HFFc6 (cell line): ENCODE results near the gene RASGRF2. TPM values are rescaled to one million over a fixed set of nuclear protein-coding genes. Genes with fewer than 3 reads are reported as not detected.
"Not testable (repeated sequence)": the region's sequence is repeated elsewhere in the genome, so short reads cannot be mapped to it uniquely, and the experiment has no call there.

Source experiments
- DNase-seq: peaks from one replicate; pipeline ENCODE4 v3.0.0-alpha.2; 2018
- H3K27ac Mint-ChIP-seq: 2 replicates; pipeline ENCODE4 v1.8.0; 2020; ENCODE audit warnings: mild to moderate bottlenecking, mixed read lengths
- H3K27me3 Mint-ChIP-seq: 2 replicates; pipeline ENCODE4 v1.8.0; 2021; ENCODE audit warnings: mild to moderate bottlenecking, moderate library complexity, mixed read lengths; ENCODE audit not compliant: insufficient read depth
- H3K36me3 Mint-ChIP-seq: 2 replicates; pipeline ENCODE4 v1.8.0; 2021; ENCODE audit warnings: low read depth, mixed read lengths
- H3K4me1 Mint-ChIP-seq: 2 replicates; pipeline ENCODE4 v1.8.0; 2020; ENCODE audit warnings: low read depth, mixed read lengths
- H3K4me3 Mint-ChIP-seq: 2 replicates; pipeline ENCODE4 v1.8.0; 2020; ENCODE audit warnings: mild to moderate bottlenecking, moderate library complexity, mixed read lengths
- H3K9me3 Mint-ChIP-seq: 2 replicates; pipeline ENCODE4 v1.8.0; 2020; ENCODE audit warnings: mild to moderate bottlenecking, mixed read lengths
- CTCF ChIP-seq: fragments of 200-600 bp; sonication (generic); IDR thresholded peaks from 2 replicates; pipeline ENCODE4 v1.5.0; 2021; ENCODE audit warnings: antibody characterized with exemption, mild to moderate bottlenecking
- total RNA-seq, 6 experiments: library from RNA; stranded (reverse); fragmentation: NEBNext Ultra II Directional; extraction: Animal tissue kit (Norgen Biotek cat#: 25700); gene quantifications; 2 replicates in 1 of 6; 3 replicates in 5 of 6; pipeline ENCODE4 v1.2.3, GENCODE V29; 2021

The RASGRF2 gene
- total RNA-seq, 6 experiments from 2014 or later: 0.21 to 0.97 (median 0.69) TPM

- Mint-ChIP-seq H3K27me3 (no peaks in the 10 kb centered on the region; the same call in 1 of the 2 replicates), H3K4me3 (no peak overlapping the region), H3K27ac (no peak overlapping the region), H3K36me3 (no peaks in the 10 kb centered on the region), H3K4me1 (no peaks in the 10 kb centered on the region), H3K9me3 (no peaks in the 10 kb centered on the region)
- no peak for TF ChIP-seq CTCF
- no peak for DNase-seq
These were observed 161.9 kb downstream of the RASGRF2 start for GRCh38 chr5:81121836-81122630.

- DNase-seq, H3K36me3 Mint-ChIP-seq, H3K4me1 Mint-ChIP-seq, H3K27me3 Mint-ChIP-seq, H3K9me3 Mint-ChIP-seq, H3K4me3 Mint-ChIP-seq, H3K27ac Mint-ChIP-seq: not testable (repeated sequence)
These were observed 164.5 kb downstream of the RASGRF2 start for GRCh38 chr5:81124689-81125088.

- no peak overlapping the region for H3K4me3 Mint-ChIP-seq
- H3K4me1 Mint-ChIP-seq: no peaks in the 10 kb centered on the region
- H3K27ac Mint-ChIP-seq: no peak overlapping the region
- H3K36me3 Mint-ChIP-seq: no peaks in the 10 kb centered on the region
- H3K27me3 Mint-ChIP-seq: no peaks in the 10 kb centered on the region; the same call in none of the 2 replicates
- no peaks in the 10 kb centered on the region for H3K9me3 Mint-ChIP-seq
- DNase-seq: no peak
- TF ChIP-seq CTCF: no peak
These were observed 165.8 kb downstream of the RASGRF2 start for GRCh38 chr5:81125959-81126358.

GRCh38 chr5:81128416-81128815 lies 168.3 kb downstream of the RASGRF2 start:
- no peak for DNase-seq
- no peaks in the 10 kb centered on the region for H3K9me3 Mint-ChIP-seq
- TF ChIP-seq CTCF: no peak
- no peaks in the 10 kb centered on the region for H3K4me1 Mint-ChIP-seq
- H3K27ac Mint-ChIP-seq: no peak overlapping the region
- H3K36me3 Mint-ChIP-seq: no peaks in the 10 kb centered on the region
- no peaks in the 10 kb centered on the region; the same call in 1 of the 2 replicates for H3K27me3 Mint-ChIP-seq
- H3K4me3 Mint-ChIP-seq: no peak overlapping the region

- no peak for TF ChIP-seq CTCF
- Mint-ChIP-seq H3K27ac (no peak overlapping the region), H3K9me3 (no peaks in the 10 kb centered on the region), H3K27me3 (peaks cover 3% of the 10 kb centered on the region; the same call in 1 of the 2 replicates), H3K36me3 (no peaks in the 10 kb centered on the region), H3K4me1 (no peaks in the 10 kb centered on the region), H3K4me3 (no peak overlapping the region)
- no peak for DNase-seq
These were observed 172.2 kb downstream of the RASGRF2 start for GRCh38 chr5:81132381-81132780.

GRCh38 chr5:81134066-81134465 lies 173.9 kb downstream of the RASGRF2 start:
- Mint-ChIP-seq H3K27ac (no peak overlapping the region), H3K36me3 (no peaks in the 10 kb centered on the region), H3K4me1 (no peaks in the 10 kb centered on the region), H3K27me3 (0 out of 2 replicates have a peak, but pooled peaks cover 3% of the 10 kb centered on the region), H3K9me3 (no peaks in the 10 kb centered on the region), H3K4me3 (no peak overlapping the region)
- no peak for TF ChIP-seq CTCF
- no peak for DNase-seq
